ENCODE measurements around the gene ELOVL5.
"Not testable (repeated sequence)": the region's sequence is repeated elsewhere in the genome, so short reads cannot be mapped to it uniquely, and the experiment has no call there.

ELOVL5 gene

GRCh38 chr6:53359095-53359842 lies 10.5 kb upstream of the ELOVL5 start:
- peak; percentile 75 for DNase-seq (ENCODE audit: low read depth)

GRCh38 chr6:53358440-53359094 lies 9.8 kb upstream of the ELOVL5 start:
- no peak for DNase-seq (ENCODE audit: low read depth)

GRCh38 chr6:53357576-53358360 lies 9.0 kb upstream of the ELOVL5 start:
- no peak for DNase-seq (ENCODE audit: low read depth)

GRCh38 chr6:53353624-53354023 lies 4.9 kb upstream of the ELOVL5 start:
- no peak for DNase-seq (ENCODE audit: low read depth)

- no peak for DNase-seq (ENCODE audit: low read depth)
These were observed 3.6 kb upstream of the ELOVL5 start for GRCh38 chr6:53352360-53352759.

- DNase-seq (ENCODE audit: low read depth), result no peak
These were observed 501 bp upstream of the ELOVL5 start for GRCh38 chr6:53349209-53349693.

- DNase-seq (ENCODE audit: low read depth), result peak; percentile 12
These were observed 804 bp downstream of the ELOVL5 start for GRCh38 chr6:53347921-53348370.

- no peak for DNase-seq (ENCODE audit: low read depth)
These were observed 1.4 kb downstream of the ELOVL5 start for GRCh38 chr6:53347250-53347920.

- not testable (repeated sequence) for DNase-seq (ENCODE audit: low read depth)
These were observed 2.7 kb downstream of the ELOVL5 start for GRCh38 chr6:53346049-53346448.

GRCh38 chr6:53344969-53345368 lies 3.8 kb downstream of the ELOVL5 start:
- DNase-seq (ENCODE audit: low read depth), result no peak

GRCh38 chr6:53343092-53343491 lies 5.7 kb downstream of the ELOVL5 start:
- DNase-seq (ENCODE audit: low read depth), result no peak

GRCh38 chr6:53342217-53342616 lies 6.5 kb downstream of the ELOVL5 start:
- DNase-seq (ENCODE audit: low read depth), result no peak

GRCh38 chr6:53340536-53340935 lies 8.2 kb downstream of the ELOVL5 start:
- DNase-seq (ENCODE audit: low read depth), result no peak

GRCh38 chr6:53339424-53339823 lies 9.3 kb downstream of the ELOVL5 start:
- no peak for DNase-seq (ENCODE audit: low read depth)

- no peak for DNase-seq (ENCODE audit: low read depth)
These were observed 10.4 kb downstream of the ELOVL5 start for GRCh38 chr6:53338304-53338703.

- no peak for DNase-seq (ENCODE audit: low read depth)
These were observed 12.7 kb downstream of the ELOVL5 start for GRCh38 chr6:53336070-53336469.

- peak; percentile 6 for DNase-seq (ENCODE audit: low read depth)
These were observed 13.3 kb downstream of the ELOVL5 start for GRCh38 chr6:53335224-53335994.

- no peak for DNase-seq (ENCODE audit: low read depth)
These were observed 15.0 kb downstream of the ELOVL5 start for GRCh38 chr6:53333439-53334408.

- DNase-seq (ENCODE audit: low read depth), result no peak
These were observed 17.1 kb downstream of the ELOVL5 start for GRCh38 chr6:53331678-53332077.

GRCh38 chr6:53330137-53330536 lies 18.6 kb downstream of the ELOVL5 start:
- no peak for DNase-seq (ENCODE audit: low read depth)

Data from stimulated activated CD8-positive, alpha-beta memory T cell treated with anti-CD3 and anti-CD28 coated beads, Interleukin-15, amount 100 ng/mL, for 24 hours (primary cell).